HL-60 (cell line): Measurements from ENCODE around the gene GGA2.

Experiments
- DNase-seq, 2 experiments: peaks; one replicate each; pipeline ENCODE4 v3.0.0-alpha.2; 2010 to 2020; ENCODE audit warnings: low read depth in 1 of 2, low spot score in 1 of 2
- H3K27ac ChIP-seq: fragments of 250-450 bp; sonication (Bioruptor Pico); replicated peaks from 2 replicates; pipeline ENCODE4 v1.5.1; 2020; ENCODE audit warnings: mild to moderate bottlenecking, moderate library complexity
- H3K27me3 ChIP-seq: fragments of 250-450 bp; sonication (Bioruptor Pico); 2 replicates; pipeline ENCODE4 v1.5.1; 2021; ENCODE audit warnings: mild to moderate bottlenecking, moderate library complexity; ENCODE audit not compliant: insufficient read depth, poor library complexity, severe bottlenecking
- H3K4me3 ChIP-seq: replicated peaks from 2 replicates; pipeline ENCODE4 v1.5.1; 2011; ENCODE audit warnings: mild to moderate bottlenecking, control low read depth, low read length; ENCODE audit not compliant: insufficient read depth
- CTCF ChIP-seq: IDR thresholded peaks from one replicate; pipeline ENCODE4 v1.5.1; 2011; ENCODE audit warnings: low read length, control low read depth, inconsistent platforms; ENCODE audit not compliant: insufficient read depth
- GABPA ChIP-seq: IDR thresholded peaks from 2 replicates; pipeline ENCODE4 v1.6.1; 2012; ENCODE audit warnings: low read depth
- POLR2AphosphoS5 ChIP-seq: IDR thresholded peaks from 2 replicates; pipeline ENCODE4 v1.6.1; 2012; ENCODE audit warnings: low read depth
- REST ChIP-seq: IDR thresholded peaks from 2 replicates; pipeline ENCODE4 v1.6.1; 2012; ENCODE audit warnings: low read depth; ENCODE audit not compliant: insufficient replicate concordance
- SPI1 ChIP-seq: IDR thresholded peaks from 2 replicates; pipeline ENCODE4 v1.6.1; 2012; ENCODE audit warnings: low read depth, mild to moderate bottlenecking, borderline replicate concordance

The GGA2 gene

GRCh38 chr16:23491490-23492391, 18.6 kb downstream of the GGA2 start:
- no peak for DNase-seq

GRCh38 chr16:23486480-23486879, 23.8 kb downstream of the GGA2 start:
- no peak for DNase-seq
- Histone ChIP-seq H3K4me3 (no peak overlapping the region), H3K27me3 (no peaks in the 10 kb centered on the region), H3K27ac (no peak overlapping the region)
- TF ChIP-seq CTCF: no peak

More at GRCh38 chr16:23491490-23492391, 18.6 kb downstream of the GGA2 start:
- TF ChIP-seq POLR2AphosphoS5: no peak
- TF ChIP-seq CTCF: no peak
- TF ChIP-seq GABPA: no peak
- TF ChIP-seq SPI1: no peak
- no peak for TF ChIP-seq REST
- Histone ChIP-seq H3K4me3 (no peak overlapping the region), H3K27ac (no peak overlapping the region), H3K27me3 (no peaks in the 10 kb centered on the region)

GRCh38 chr16:23485841-23486240, 24.5 kb downstream of the GGA2 start:
- TF ChIP-seq POLR2AphosphoS5 (no peak), SPI1 (no peak), CTCF (no peak), GABPA (no peak), REST (no peak)
- H3K27ac ChIP-seq: no peak overlapping the region
- no peak overlapping the region for H3K4me3 ChIP-seq
- DNase-seq: no peak
- no peaks in the 10 kb centered on the region for H3K27me3 ChIP-seq

- DNase-seq: no peak
- Histone ChIP-seq H3K4me3 (no peak overlapping the region), H3K27me3 (no peaks in the 10 kb centered on the region), H3K27ac (no peak overlapping the region)
- TF ChIP-seq REST: no peak
- no peak for TF ChIP-seq CTCF
- TF ChIP-seq GABPA: no peak
- no peak for TF ChIP-seq SPI1
- no peak for TF ChIP-seq POLR2AphosphoS5
Observed at GRCh38 chr16:23485257-23485614, 25.1 kb downstream of the GGA2 start.
